Activated CD4-positive, alpha-beta memory T cell treated with anti-CD3 and anti-CD28 coated beads for 36 hours (primary cell): ENCODE results near the gene AMPH. TPM values are rescaled to one million over a fixed set of nuclear protein-coding genes. Genes with fewer than 3 reads are reported as not detected.

Source experiments
- CTCF ChIA-PET: fragments of 350-600 bp; sonication (Branson Sonifier 250); formaldehyde crosslinking; loops from one replicate; lab custom pipeline; 2021; ENCODE audit warnings: antibody characterized with exemption, inconsistent platforms; lab: Charles Lee
- POLR2A ChIA-PET: fragments of 350-600 bp; sonication (Branson Sonifier 250); formaldehyde crosslinking; loops from one replicate; lab custom pipeline; 2021; ENCODE audit warnings: antibody characterized with exemption; lab: Charles Lee
- DNase-seq: peaks from one replicate; pipeline ENCODE4 v3.0.0-alpha.2; 2020
- H3K27ac Mint-ChIP-seq: one replicate; pipeline ENCODE4 v1.8.0; 2021; ENCODE audit warnings: mixed read lengths
- H3K27me3 Mint-ChIP-seq: one replicate; pipeline ENCODE4 v1.8.0; 2021; ENCODE audit warnings: mixed read lengths
- H3K36me3 Mint-ChIP-seq: one replicate; pipeline ENCODE4 v1.8.0; 2021; ENCODE audit warnings: mixed read lengths
- H3K4me1 Mint-ChIP-seq: one replicate; pipeline ENCODE4 v1.8.0; 2021; ENCODE audit warnings: low read depth, mixed read lengths
- H3K4me3 Mint-ChIP-seq: one replicate; pipeline ENCODE4 v1.8.0; 2021; ENCODE audit warnings: mild to moderate bottlenecking, mixed read lengths
- H3K9me3 Mint-ChIP-seq: one replicate; pipeline ENCODE4 v1.8.0; 2021; ENCODE audit warnings: mixed read lengths
- intact Hi-C: fragments of 100-400 bp; cut with micrococcal nuclease; formaldehyde crosslinking; loops from one replicate; pipeline ENCODE4 v1.15.1; 2023
- total RNA-seq, 2 experiments: library from RNA; stranded (reverse); gene quantifications; one replicate each; pipeline ENCODE4 v1.2.3, GENCODE V29; 2021

AMPH gene
- total RNA-seq, 2 experiments from 2014 or later = not detected

DNA sequence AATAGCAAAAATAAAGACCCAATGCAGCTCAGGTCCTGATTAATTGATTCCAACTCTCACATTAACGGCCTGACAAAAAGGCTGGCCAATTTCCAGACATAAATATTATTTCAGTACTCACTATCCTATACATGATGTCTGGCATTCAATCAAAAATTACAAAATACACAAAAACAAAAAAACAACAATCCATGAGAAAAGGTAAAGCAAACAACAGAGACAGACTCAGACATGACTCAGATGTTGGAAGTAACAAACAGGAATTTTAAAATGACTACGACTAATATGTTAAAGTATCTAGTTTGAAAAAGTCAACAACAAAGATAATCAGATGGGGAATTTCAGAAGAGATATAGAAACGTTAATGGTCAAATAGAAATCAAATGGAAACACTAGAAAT, 152.8 kb downstream of the AMPH start:
- POLR2A ChIA-PET = no interaction called here
- no peak for DNase-seq
- Mint-ChIP-seq H3K27me3 (peaks cover 7% of the 10 kb centered on the region), H3K27ac (no peak overlapping the region), H3K4me3 (no peak overlapping the region), H3K9me3 (peaks cover 14% of the 10 kb centered on the region), H3K36me3 (peaks cover 4% of the 10 kb centered on the region), H3K4me1 (no peaks in the 10 kb centered on the region)
- CTCF ChIA-PET = interaction anchor here (1.4 kb wide), 1 partner anchor 109 kb away, joined by 3 read pairs; no protein-coding TSS in a partner anchor
- intact Hi-C loops = no loop called here

DNA sequence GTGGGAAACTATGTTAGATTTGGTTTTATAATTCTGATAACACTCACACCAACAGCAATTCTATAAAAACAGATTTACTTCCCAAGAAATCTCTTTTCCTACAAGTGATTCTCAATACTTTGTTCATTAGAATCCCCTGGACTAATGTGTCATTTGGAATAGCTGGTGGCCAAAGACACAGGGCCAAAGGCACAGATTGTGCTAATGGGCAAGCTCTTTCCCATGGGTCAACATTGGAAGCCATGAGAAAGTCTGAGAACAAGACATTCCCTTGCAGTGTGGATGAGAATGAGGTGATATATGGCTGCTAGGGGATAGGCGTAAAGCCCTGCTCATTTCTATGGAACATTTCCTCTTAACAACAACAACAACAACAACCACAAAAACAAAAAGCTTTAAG, 153.8 kb downstream of the AMPH start:
- intact Hi-C loops = no loop called here
- no peak overlapping the region for H3K27ac Mint-ChIP-seq
- peaks cover 12% of the 10 kb centered on the region for H3K9me3 Mint-ChIP-seq
- CTCF ChIA-PET = interaction anchor here (1.4 kb wide), 1 partner anchor 108 kb away, joined by 3 read pairs; no protein-coding TSS in a partner anchor
- no peaks in the 10 kb centered on the region for H3K4me1 Mint-ChIP-seq
- H3K27me3 Mint-ChIP-seq = peaks cover 6% of the 10 kb centered on the region
- H3K36me3 Mint-ChIP-seq = peaks cover 4% of the 10 kb centered on the region
- no peak for DNase-seq
- POLR2A ChIA-PET = no interaction called here
- H3K4me3 Mint-ChIP-seq = no peak overlapping the region

DNA sequence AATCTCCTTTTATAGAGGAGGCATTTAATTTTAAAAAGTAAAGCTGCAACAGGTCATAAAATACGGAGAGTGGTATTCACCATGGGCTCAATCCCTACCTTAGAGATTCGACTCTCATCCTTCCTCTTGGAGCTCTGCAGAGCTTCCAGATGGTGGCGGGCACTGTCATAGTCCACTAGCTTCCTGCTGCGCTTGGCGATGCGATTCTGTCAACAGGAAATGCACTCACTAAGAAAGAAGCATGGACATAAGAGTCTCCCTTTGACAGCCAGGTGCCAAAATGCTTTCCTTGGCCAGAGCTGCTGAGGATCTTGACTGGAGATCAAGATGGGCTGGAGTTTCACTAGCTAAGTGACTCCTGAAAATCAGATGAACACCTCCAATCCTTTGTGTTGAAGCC, 154.4 kb downstream of the AMPH start:
- H3K4me3 Mint-ChIP-seq = no peak overlapping the region
- intact Hi-C loops = no loop called here
- DNase-seq = no peak
- H3K9me3 Mint-ChIP-seq = peaks cover 12% of the 10 kb centered on the region
- CTCF ChIA-PET = interaction anchor here (1.0 to 1.4 kb wide), 2 partner anchors 107 to 320 kb away, joined by 3 read pairs; no protein-coding TSS in a partner anchor
- POLR2A ChIA-PET = no interaction called here
- H3K4me1 Mint-ChIP-seq = no peaks in the 10 kb centered on the region
- H3K27me3 Mint-ChIP-seq = peaks cover 2% of the 10 kb centered on the region
- no peak overlapping the region for H3K27ac Mint-ChIP-seq
- H3K36me3 Mint-ChIP-seq = peaks cover 4% of the 10 kb centered on the region

DNA sequence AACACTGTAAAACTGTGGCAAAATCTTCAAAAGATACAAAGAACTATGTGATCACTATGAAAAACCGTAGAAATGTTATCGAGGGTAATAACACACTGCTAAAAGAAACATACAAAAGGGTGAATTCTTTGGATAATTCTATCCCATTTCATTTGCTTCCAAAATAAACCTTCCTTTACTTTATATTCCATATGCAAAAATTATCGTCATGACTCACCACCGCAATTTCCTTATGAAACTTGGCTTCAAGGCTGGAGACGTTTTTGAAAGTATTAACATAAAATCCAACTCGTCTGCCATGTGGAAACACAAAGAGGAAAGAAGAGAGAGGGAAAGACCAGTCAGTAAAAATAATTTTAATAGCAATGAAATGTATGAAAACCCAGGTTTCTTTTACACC, 165.2 kb downstream of the AMPH start:
- H3K4me1 Mint-ChIP-seq = peaks cover 18% of the 10 kb centered on the region
- no peaks in the 10 kb centered on the region for H3K9me3 Mint-ChIP-seq
- no peak overlapping the region for H3K27ac Mint-ChIP-seq
- intact Hi-C loops = no loop called here
- DNase-seq = no peak
- no peak overlapping the region for H3K4me3 Mint-ChIP-seq
- POLR2A ChIA-PET = no interaction called here
- CTCF ChIA-PET = no interaction called here
- no peaks in the 10 kb centered on the region for H3K27me3 Mint-ChIP-seq
- H3K36me3 Mint-ChIP-seq = no peaks in the 10 kb centered on the region

DNA sequence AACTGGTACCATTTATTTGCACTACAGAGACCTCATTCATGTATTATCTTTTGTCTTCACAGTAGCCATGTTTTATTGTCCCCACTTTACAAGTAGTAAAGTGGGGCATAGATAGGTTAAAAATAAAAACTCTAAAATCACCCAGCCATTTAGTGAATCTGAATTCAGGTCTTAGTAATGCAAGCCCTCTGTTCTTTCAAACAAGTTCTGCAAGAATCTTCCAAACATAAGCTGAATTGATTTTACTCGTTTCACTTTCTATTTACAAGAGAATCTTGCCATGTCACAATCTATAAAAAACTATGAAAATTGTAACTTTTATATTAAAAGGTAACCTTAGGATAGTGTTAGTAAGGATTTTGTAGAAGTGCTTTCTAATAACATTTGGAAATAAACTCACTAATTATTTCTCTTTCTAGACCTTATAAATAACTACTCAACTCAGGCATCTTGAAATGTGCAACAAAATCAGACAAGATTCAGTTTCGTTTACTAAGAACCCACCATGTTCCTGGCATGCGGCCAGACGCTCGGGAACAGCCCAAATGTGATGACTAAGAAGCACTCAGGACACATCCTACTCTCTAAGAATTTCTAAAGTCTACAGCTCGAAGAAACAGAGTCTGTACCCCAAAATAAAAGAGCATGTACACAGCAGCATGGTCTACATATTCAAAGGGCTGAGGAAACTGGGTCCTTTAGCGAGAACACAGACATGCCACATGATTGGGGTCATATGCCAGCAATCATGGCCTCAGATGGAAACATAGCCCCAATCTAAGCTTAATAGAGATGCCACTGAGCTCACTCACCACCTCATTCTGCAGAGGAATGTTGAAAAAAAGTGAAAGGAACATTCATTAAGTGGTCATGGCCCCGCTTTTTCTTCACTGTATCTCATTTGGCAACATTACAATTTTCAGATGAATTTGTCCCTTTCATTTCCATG, 167.6 kb downstream of the AMPH start:
- Mint-ChIP-seq H3K4me3 (peak overlapping the region; percentile 47), H3K9me3 (no peaks in the 10 kb centered on the region), H3K4me1 (peaks cover 18% of the 10 kb centered on the region), H3K27me3 (no peaks in the 10 kb centered on the region), H3K27ac (peak overlapping the region; percentile 39), H3K36me3 (no peaks in the 10 kb centered on the region)
- ChIA-PET CTCF (interaction anchor here (0.7 to 1.4 kb wide), 2 partner anchors 64 to 95 kb away, joined by 3 to 4 read pairs; no protein-coding TSS in a partner anchor), POLR2A (interaction anchor here (1.0 to 1.1 kb wide), 2 partner anchors 11 to 24 kb away, joined by 3 read pairs; no protein-coding TSS in a partner anchor)
- intact Hi-C loops = loop anchor here (1.0 to 2.0 kb wide), 3 partner anchors 14 to 445 kb away; partner anchors contain the start of gene VPS41
- DNase-seq = peak; percentile 93

DNA sequence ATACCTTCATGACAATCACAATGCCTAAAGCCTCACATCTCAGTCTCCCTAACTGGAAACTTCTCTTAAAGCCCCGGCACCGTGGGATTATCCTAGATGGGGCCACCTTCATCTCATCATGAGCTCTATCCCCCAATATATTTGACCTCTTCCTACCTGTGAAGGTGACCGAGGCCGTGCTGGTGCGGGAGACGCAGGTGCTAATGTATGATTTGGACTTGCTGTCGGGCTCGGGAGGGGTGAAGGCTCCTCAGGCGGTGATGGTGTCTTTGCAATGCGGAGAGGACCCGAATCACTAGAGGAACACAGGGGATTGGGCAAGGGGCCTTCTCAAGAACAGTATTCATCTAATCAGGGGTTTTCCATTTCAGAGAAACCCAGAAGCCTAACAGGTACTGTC, 168.4 kb downstream of the AMPH start:
- Mint-ChIP-seq H3K4me3 (peak overlapping the region; percentile 47), H3K4me1 (peaks cover 18% of the 10 kb centered on the region), H3K36me3 (no peaks in the 10 kb centered on the region), H3K9me3 (no peaks in the 10 kb centered on the region), H3K27ac (no peak overlapping the region), H3K27me3 (no peaks in the 10 kb centered on the region)
- no peak for DNase-seq
- ChIA-PET POLR2A (interaction anchor here (1.0 kb wide), 1 partner anchor 10 kb away, joined by 3 read pairs; no protein-coding TSS in a partner anchor), CTCF (interaction anchor here (1.4 kb wide), 1 partner anchor 95 kb away, joined by 4 read pairs; no protein-coding TSS in a partner anchor)
- intact Hi-C loops = loop anchor here (1.0 to 2.0 kb wide), 3 partner anchors 14 to 446 kb away; partner anchors contain the start of gene VPS41

DNA sequence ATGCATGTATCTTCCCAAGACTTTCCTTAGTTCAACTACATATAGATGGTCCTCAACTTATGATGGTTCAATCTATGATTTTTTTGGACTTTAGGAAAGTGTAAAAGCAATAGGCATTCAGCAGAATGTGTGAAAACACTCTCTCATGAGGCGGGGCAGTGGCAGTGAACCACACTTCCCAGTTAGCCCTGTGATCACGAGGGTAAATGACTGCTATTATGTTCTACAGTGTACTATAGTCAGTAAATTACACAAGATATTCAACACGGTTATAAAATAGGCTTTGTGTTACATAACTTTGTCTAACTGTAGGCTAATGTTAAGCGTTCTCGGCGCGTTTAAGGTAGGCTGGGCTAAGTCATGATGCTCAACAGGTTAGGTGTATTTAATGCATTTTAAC, 169.3 kb downstream of the AMPH start:
- no peaks in the 10 kb centered on the region for H3K27me3 Mint-ChIP-seq
- CTCF ChIA-PET = no interaction called here
- no peak overlapping the region for H3K27ac Mint-ChIP-seq
- DNase-seq = no peak
- intact Hi-C loops = loop anchor here (2.0 kb wide), 2 partner anchors 37 to 447 kb away; partner anchors contain the start of gene VPS41
- H3K4me1 Mint-ChIP-seq = peaks cover 18% of the 10 kb centered on the region
- H3K36me3 Mint-ChIP-seq = no peaks in the 10 kb centered on the region
- no peaks in the 10 kb centered on the region for H3K9me3 Mint-ChIP-seq
- H3K4me3 Mint-ChIP-seq = no peak overlapping the region
- POLR2A ChIA-PET = no interaction called here

DNA sequence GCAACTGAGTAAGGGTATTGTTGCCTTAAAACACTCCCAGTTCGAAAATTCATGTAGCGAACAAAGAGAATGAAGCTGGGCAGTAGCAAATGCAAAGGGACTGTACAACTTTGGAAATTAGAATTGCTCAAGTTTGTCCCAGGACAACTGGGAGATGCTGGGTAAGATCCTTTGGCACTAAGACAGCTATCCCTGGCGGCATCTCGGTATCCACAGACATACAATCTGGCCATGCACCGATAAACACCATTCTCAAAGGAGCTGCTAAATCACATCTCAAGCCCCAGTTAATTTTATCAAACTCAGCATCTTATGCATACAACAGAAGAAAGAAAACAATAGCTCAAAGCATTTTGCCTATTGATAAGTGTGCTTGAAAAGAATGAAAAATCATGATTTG, 177.3 kb downstream of the AMPH start:
- Mint-ChIP-seq H3K27me3 (peaks cover 4% of the 10 kb centered on the region), H3K9me3 (no peaks in the 10 kb centered on the region), H3K4me3 (no peak overlapping the region), H3K27ac (no peak overlapping the region), H3K4me1 (no peaks in the 10 kb centered on the region), H3K36me3 (no peaks in the 10 kb centered on the region)
- ChIA-PET CTCF (no interaction called here), POLR2A (no interaction called here)
- intact Hi-C loops = no loop called here
- no peak for DNase-seq

DNA sequence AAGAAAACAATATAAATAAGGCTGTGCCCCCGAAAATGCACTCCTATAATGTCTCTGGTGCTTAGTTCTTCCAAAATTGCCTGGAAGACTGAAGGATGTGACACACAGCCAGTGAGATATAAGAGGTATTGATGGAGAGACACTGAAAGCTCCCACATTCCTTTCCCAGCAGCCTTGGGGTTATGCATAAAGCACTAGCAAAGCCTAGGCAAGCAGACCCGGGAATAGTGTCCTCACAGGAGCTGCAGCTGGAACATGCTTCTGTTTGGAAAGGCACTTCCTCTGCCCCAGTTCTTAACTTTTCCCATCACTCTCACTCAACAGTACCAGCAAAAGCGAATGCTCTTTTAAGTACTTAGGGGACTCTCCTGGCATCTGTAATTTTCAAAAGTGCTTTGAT, 178.0 kb downstream of the AMPH start:
- Mint-ChIP-seq H3K27ac (no peak overlapping the region), H3K36me3 (no peaks in the 10 kb centered on the region), H3K9me3 (no peaks in the 10 kb centered on the region), H3K4me1 (no peaks in the 10 kb centered on the region), H3K4me3 (no peak overlapping the region), H3K27me3 (peaks cover 4% of the 10 kb centered on the region)
- DNase-seq = no peak
- ChIA-PET POLR2A (interaction anchor here (1.1 to 1.3 kb wide), 2 partner anchors 10 to 15 kb away, joined by 3 read pairs; no protein-coding TSS in a partner anchor), CTCF (no interaction called here)
- intact Hi-C loops = no loop called here

DNA sequence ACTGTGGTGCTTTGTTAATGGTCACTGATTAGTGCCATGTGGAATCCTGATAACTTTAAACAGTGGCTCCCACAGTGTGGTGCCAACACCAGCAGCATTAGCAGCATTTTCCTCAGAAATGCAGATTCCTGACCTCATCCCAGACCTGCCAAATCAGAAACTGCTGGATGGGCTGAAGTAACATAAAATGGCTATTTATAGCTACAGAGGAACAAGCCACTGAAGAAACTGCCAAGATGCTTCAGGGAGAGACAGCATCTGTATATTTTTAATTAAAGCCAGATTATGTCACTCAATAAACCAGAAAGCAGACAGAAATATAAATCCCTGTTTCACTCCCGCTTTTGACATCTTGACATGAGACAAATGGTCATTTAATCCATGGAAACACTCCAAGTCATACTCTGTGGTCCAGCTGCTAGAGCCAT, 178.5 kb downstream of the AMPH start:
- no peaks in the 10 kb centered on the region for H3K9me3 Mint-ChIP-seq
- H3K36me3 Mint-ChIP-seq = no peaks in the 10 kb centered on the region
- H3K27ac Mint-ChIP-seq = no peak overlapping the region
- no peaks in the 10 kb centered on the region for H3K4me1 Mint-ChIP-seq
- CTCF ChIA-PET = interaction anchor here (0.8 kb wide), 1 partner anchor 14 kb away, joined by 3 read pairs; no protein-coding TSS in a partner anchor
- POLR2A ChIA-PET = interaction anchor here (1.1 to 1.3 kb wide), 2 partner anchors 11 to 15 kb away, joined by 3 read pairs; no protein-coding TSS in a partner anchor
- H3K27me3 Mint-ChIP-seq = peaks cover 4% of the 10 kb centered on the region
- DNase-seq = no peak
- no peak overlapping the region for H3K4me3 Mint-ChIP-seq
- intact Hi-C loops = no loop called here

DNA sequence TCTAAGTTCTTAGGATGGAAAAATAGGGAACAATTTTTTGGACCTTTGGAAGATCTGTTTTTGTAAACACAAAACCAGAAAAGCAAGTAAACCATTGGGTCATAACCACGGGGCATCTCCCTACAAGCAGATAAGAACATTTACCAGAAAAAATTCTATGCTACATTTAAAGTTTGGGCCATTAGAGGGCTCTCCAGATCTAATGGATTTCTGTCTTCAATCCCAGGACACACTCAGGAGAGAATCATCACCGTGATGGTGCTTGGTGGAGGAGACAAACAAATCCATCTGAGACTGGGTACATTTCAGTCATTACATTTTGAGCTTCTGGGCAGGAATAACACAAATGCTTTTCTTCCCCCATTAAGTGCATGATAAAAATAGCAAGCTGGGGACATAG, 179.3 kb downstream of the AMPH start:
- no peak overlapping the region for H3K27ac Mint-ChIP-seq
- H3K27me3 Mint-ChIP-seq = peaks cover 4% of the 10 kb centered on the region
- no peaks in the 10 kb centered on the region for H3K9me3 Mint-ChIP-seq
- H3K4me1 Mint-ChIP-seq = no peaks in the 10 kb centered on the region
- POLR2A ChIA-PET = interaction anchor here (1.1 kb wide), 1 partner anchor 14 kb away, joined by 3 read pairs; no protein-coding TSS in a partner anchor
- no peak overlapping the region for H3K4me3 Mint-ChIP-seq
- no peak for DNase-seq
- intact Hi-C loops = no loop called here
- H3K36me3 Mint-ChIP-seq = no peaks in the 10 kb centered on the region
- CTCF ChIA-PET = interaction anchor here (0.8 kb wide), 1 partner anchor 14 kb away, joined by 3 read pairs; no protein-coding TSS in a partner anchor
